Thyroid gland (tissue), 4 donors: ENCODE measurements around the gene PCNX3. TPM values are rescaled to one million over a fixed set of nuclear protein-coding genes. Genes with fewer than 3 reads are reported as not detected.

Source experiments
- DNase-seq, 2 donors: peaks; one replicate each; pipeline ENCODE4 v3.0.0-alpha.2; 2019
- H3K27ac ChIP-seq, 3 donors: fragments of 200-600 bp; sonication (generic); 1 replicate in 2 of 3; 2 replicates in 1 of 3; pipeline ENCODE4 v1.5.1; 2016 to 2019; ENCODE audit warnings: mild to moderate bottlenecking in 1 of 3, moderate library complexity in 1 of 3
- H3K27me3 ChIP-seq: fragments of 200-600 bp; sonication (generic); one replicate; pipeline ENCODE4 v1.5.1; 2019
- H3K36me3 ChIP-seq, 2 donors: fragments of 200-600 bp; sonication (generic); one replicate each; pipeline ENCODE4 v1.5.1; 2016 to 2019
- H3K4me1 ChIP-seq, 2 donors: fragments of 200-600 bp; sonication (generic); one replicate each; pipeline ENCODE4 v1.5.1; 2017 to 2019
- H3K4me3 ChIP-seq, 3 donors: fragments of 200-600 bp; sonication (generic); replicated peaks in 1 of 3; 1 replicate in 2 of 3; 2 replicates in 1 of 3; pipeline ENCODE4 v1.5.1; 2016; ENCODE audit warnings: mild to moderate bottlenecking in 1 of 3
- H3K9me3 ChIP-seq: fragments of 200-600 bp; sonication (generic); one replicate; pipeline ENCODE4 v1.5.1; 2017
- POLR2A ChIP-seq, 2 donors: fragments of 450-650 bp; IDR thresholded peaks; one replicate each; pipeline ENCODE4 v1.6.1; 2017; ENCODE audit warnings: antibody characterized with exemption in 2 of 2, mild to moderate bottlenecking in 2 of 2, moderate library complexity in 1 of 2
- WGBS, 2 donors: methylation state at CpG; one replicate each; pipeline ENCODE4 v1.1.5; 2017; 5-methylcytosine and 5-hydroxymethylcytosine counted together
- intact Hi-C: fragments of 100-400 bp; cut with DNase I; formaldehyde crosslinking; loops from one replicate; pipeline ENCODE4 v1.15.1; 2023
- total RNA-seq, 4 donors: library from RNA; depleted of rRNA; stranded (reverse); fragments of >200 nt; gene quantifications; one replicate each; pipeline ENCODE4 v1.2.3, GENCODE V29; 2016
- TF ChIP-seq, protein P1 (sequence below), 6 experiments: fragments of 200-600 bp in 3 of 6; fragments of 450-650 bp in 3 of 6; sonication (generic) in 3 of 6; IDR thresholded peaks; one replicate each; pipeline ENCODE4 v1.5.1; 2016 to 2019; ENCODE audit warnings: antibody characterized with exemption in 6 of 6, mild to moderate bottlenecking in 2 of 6, inconsistent platforms in 1 of 6, moderate library complexity in 1 of 6

PCNX3 gene
- total RNA-seq, 4 donors from 2014 or later: 18.9 to 54.2 (median 47.0) TPM

DNA sequence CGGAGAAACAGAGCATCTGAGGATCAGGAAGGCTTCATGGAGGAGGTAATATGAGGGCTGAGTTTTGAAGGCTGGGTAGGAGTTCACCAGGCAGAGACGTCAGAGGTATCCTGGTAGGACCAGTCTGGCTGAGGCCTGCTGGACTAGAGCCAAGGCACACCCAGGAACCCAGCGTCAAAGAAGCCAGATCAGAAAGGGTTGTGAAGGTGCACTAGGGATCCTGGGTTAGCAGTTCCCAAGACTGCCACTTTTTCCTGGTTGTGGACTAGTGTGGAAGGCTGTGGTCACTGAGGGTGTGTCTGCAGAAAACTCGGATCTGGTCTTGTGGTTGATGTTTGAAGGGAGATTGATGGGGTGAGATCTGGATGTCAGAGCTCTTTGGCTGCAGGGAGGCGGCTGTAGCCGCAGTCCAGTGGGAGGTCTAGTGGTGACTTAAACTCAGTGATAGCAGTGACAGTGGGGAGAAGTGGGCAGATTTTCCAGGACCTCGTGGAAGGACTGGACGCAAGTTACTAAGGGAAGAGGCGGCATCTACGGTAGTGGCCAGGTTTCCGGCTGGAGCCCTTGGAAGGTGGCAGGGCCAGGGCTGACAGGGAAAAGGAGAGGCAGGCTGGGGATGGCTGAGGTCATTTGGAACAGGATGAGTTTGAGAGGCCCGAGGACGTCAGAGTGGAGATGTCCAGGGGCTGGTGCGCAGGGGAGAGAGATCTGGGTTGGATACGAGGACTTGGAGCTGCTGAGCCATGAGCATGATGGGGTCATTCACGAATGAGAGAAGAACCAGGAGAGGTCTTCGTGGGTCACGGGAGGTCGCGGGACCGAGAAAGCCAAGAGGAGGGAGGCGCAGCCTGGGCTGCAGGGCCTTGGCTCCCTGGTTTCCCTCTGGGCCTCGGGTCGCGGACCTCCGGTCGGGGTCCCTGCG lies 36.3 kb downstream of the PCNX3 start:
- Histone ChIP-seq H3K4me1 (peaks cover 25 to 46% of the 10 kb centered on the region in 2 donors), H3K36me3 (peaks cover 38 to 46% of the 10 kb centered on the region in 2 donors)
- 33 to 35% methylated on average over 22 to 26 of the region's 28 CpGs for WGBS, 2 donors

DNA sequence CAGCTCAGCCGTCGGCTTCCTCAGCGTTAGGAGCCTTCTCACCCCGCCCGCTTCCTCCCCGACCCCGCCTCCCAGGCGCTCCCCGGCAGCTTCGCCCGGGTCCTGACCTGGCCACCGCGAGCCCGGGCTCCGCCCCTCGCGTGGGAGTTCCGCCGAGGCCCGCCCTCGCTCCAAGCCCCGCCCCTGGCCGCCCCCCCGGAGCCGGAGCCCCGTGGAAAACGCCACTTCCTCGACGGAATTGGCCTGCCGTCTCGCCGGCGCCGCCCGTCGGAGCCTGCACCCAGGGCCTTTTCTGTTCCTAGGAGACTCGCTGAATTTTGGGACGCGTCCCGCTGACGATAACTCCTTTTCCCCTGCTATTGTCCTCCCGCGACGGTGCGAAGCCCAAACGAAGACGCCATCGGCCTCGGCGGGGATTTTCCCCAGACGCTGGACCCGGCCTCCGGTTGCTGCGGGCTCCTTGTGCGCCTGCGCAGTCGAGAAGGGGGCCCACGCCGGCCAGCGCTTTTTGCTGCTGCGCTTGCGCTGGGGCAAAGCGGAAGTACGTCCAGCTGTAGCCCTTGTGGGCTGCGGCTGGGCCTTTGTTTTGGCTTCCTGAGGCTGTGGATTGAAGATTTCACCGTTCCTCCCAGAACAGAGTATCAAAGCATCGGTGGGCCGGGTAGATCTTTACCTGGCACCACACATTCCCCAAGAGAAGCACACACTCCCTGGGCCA lies 37.1 kb downstream of the PCNX3 start:
- intact Hi-C loops: loop anchor here (5.0 kb wide), 1 partner anchor 35 kb away; the partner anchor contains the start of gene PCNX3
- DNase-seq: peak; percentile 91 to 92
- H3K27ac ChIP-seq: peak overlapping the region; percentile 84 to 97 (median 91)
- H3K9me3 ChIP-seq: no peaks in the 10 kb centered on the region
- H3K4me1 ChIP-seq: peaks cover 25 to 38% of the 10 kb centered on the region in 2 donors
- TF ChIP-seq, protein P1, sequence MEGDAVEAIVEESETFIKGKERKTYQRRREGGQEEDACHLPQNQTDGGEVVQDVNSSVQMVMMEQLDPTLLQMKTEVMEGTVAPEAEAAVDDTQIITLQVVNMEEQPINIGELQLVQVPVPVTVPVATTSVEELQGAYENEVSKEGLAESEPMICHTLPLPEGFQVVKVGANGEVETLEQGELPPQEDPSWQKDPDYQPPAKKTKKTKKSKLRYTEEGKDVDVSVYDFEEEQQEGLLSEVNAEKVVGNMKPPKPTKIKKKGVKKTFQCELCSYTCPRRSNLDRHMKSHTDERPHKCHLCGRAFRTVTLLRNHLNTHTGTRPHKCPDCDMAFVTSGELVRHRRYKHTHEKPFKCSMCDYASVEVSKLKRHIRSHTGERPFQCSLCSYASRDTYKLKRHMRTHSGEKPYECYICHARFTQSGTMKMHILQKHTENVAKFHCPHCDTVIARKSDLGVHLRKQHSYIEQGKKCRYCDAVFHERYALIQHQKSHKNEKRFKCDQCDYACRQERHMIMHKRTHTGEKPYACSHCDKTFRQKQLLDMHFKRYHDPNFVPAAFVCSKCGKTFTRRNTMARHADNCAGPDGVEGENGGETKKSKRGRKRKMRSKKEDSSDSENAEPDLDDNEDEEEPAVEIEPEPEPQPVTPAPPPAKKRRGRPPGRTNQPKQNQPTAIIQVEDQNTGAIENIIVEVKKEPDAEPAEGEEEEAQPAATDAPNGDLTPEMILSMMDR (IDR thresholded peaks at IDR 0.05): peak in 1 of 6 experiments; percentile 25
- peak in 1 of 2 donors; percentile 69 for TF ChIP-seq POLR2A (IDR thresholded peaks at IDR 0.05)
- 0 to 1% methylated on average over 29 to 33 of the region's 68 CpGs for WGBS, 2 donors
- peak overlapping the region in 2 of 3 donors; percentile 28 to 44 for H3K4me3 ChIP-seq
- peaks cover 46 to 52% of the 10 kb centered on the region in 2 donors for H3K36me3 ChIP-seq
- no peaks in the 10 kb centered on the region for H3K27me3 ChIP-seq

More for the DNA sequence above, 36.3 kb downstream of the PCNX3 start:
- peak overlapping the region in 1 of 3 donors; percentile 44 for H3K4me3 ChIP-seq
- H3K27ac ChIP-seq: peak overlapping the region; percentile 84 to 97 (median 91)
- TF ChIP-seq, protein P1 (IDR thresholded peaks at IDR 0.05): no peak
- TF ChIP-seq POLR2A (IDR thresholded peaks at IDR 0.05): no peak
- intact Hi-C loops: loop anchor here (5.0 kb wide), 1 partner anchor 35 kb away; the partner anchor contains the start of gene PCNX3
- H3K9me3 ChIP-seq: no peaks in the 10 kb centered on the region
- no peaks in the 10 kb centered on the region for H3K27me3 ChIP-seq
- peak; percentile 41 to 47 for DNase-seq

DNA sequence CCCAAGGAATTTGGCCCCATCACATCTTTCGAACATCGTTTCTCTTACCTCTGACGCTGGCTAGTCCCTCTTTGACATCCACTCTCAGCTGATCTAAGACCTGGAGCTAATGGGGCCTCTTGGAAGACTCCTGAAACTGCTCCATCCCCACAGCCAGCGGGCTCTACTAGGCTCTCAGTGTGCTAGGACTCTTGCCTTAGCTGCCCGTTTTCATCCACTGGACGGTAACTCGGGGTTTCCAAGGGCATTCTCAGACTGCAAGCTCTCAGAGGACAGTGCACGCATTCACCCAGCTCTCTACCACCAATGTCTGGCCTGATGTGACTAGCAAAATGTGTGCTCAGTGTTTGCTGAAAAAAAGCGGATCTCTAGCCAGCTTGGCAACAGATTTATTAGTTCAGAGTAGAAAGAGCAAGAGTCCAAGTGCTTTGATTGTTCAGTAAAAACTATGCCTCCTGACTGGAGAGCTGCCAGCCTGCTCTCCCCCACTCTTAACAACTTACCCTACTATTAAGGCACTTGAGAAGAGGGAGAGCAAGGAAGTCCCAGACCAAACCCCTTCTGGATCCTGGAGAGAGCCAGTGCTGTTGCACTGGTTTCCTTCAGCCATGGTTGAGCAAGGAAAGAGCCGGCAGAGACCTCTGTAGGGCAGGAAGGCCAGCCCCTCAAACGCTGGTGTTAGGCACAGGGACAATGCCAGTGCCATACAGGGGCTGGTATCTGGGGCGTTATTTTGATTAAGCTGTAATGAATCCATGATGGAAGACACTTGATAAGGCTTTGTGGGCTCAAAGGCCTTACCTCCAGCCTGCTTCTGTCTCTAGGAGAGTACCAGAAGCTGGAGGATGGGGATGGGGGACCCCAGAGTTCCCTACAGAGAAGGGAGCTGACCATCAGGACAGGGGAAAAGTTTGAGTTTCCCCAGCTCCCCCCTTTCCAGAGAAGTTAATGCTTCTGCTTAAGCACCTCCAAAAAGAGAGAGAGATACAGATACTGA lies 38.0 kb downstream of the PCNX3 start:
- DNase-seq: peak; percentile 89 to 92
- Histone ChIP-seq H3K27me3 (no peaks in the 10 kb centered on the region), H3K4me3 (peak overlapping the region in 1 of 3 donors; percentile 44), H3K27ac (peak overlapping the region; percentile 84 to 97 (median 91)), H3K9me3 (no peaks in the 10 kb centered on the region), H3K4me1 (peaks cover 25 to 38% of the 10 kb centered on the region in 2 donors), H3K36me3 (peaks cover 55 to 60% of the 10 kb centered on the region in 2 donors)
- WGBS, 2 donors: 16 to 23% methylated on average over 11 to 12 of the region's 12 CpGs
- intact Hi-C loops: loop anchor here (5.0 kb wide), 1 partner anchor 36 kb away; the partner anchor contains the start of gene PCNX3
- TF ChIP-seq, protein P1 (IDR thresholded peaks at IDR 0.05): no peak
- TF ChIP-seq POLR2A (IDR thresholded peaks at IDR 0.05): peak in 1 of 2 donors; percentile 20
